IPS DF 6.9 (cell line): ENCODE data around the gene TRIM44.
"Not testable (repeated sequence)": the region's sequence is repeated elsewhere in the genome, so short reads cannot be mapped to it uniquely, and the experiment has no call there.

Experiments used
- DNase-seq: peaks from one replicate; pipeline ENCODE4 v3.0.0-alpha.2; 2013; ENCODE audit warnings: low read depth, low spot score
- H3K27ac ChIP-seq: one replicate; pipeline ENCODE4 v1.5.1; 2013; ENCODE audit warnings: low read length, control low read depth
- H3K27me3 ChIP-seq: 2 replicates; pipeline ENCODE4 v1.6.1; 2013; ENCODE audit warnings: mild to moderate bottlenecking, low read length; ENCODE audit not compliant: control insufficient read depth, insufficient read depth
- H3K36me3 ChIP-seq: 2 replicates; pipeline ENCODE4 v1.6.1; 2013; ENCODE audit warnings: low read length; ENCODE audit not compliant: control insufficient read depth, insufficient read depth
- H3K4me1 ChIP-seq: 2 replicates; pipeline ENCODE4 v1.6.1; 2013; ENCODE audit warnings: low read length; ENCODE audit not compliant: control insufficient read depth, insufficient read depth
- H3K4me3 ChIP-seq: 2 replicates; pipeline ENCODE4 v1.5.1; 2013; ENCODE audit warnings: mild to moderate bottlenecking, low read length
- H3K9me3 ChIP-seq: 2 replicates; pipeline ENCODE4 v1.6.1; 2013; ENCODE audit warnings: low read length, inconsistent platforms; ENCODE audit not compliant: control insufficient read depth, insufficient read depth
- WGBS: extraction: QIAGEN DNeasy Blood & Tissue Kit; methylation state at CpG from one replicate; pipeline ENCODE4 v1.1.7; 2013; ENCODE audit warnings: mixed read lengths, missing lambda C conversion rate; ENCODE audit not compliant: insufficient read length, insufficient coverage; 5-methylcytosine and 5-hydroxymethylcytosine counted together

TRIM44 gene

GRCh38 chr11:35777241-35777640 is 114.7 kb downstream of the TRIM44 start:
- no CpG with 5 or more reads among the region's 3 CpGs for WGBS
- not testable (repeated sequence) for H3K4me3 ChIP-seq, DNase-seq, H3K4me1 ChIP-seq, H3K9me3 ChIP-seq, H3K27me3 ChIP-seq, H3K36me3 ChIP-seq, H3K27ac ChIP-seq

- H3K4me1 ChIP-seq, DNase-seq, H3K27me3 ChIP-seq, H3K27ac ChIP-seq, H3K4me3 ChIP-seq, H3K9me3 ChIP-seq, H3K36me3 ChIP-seq: not testable (repeated sequence)
- no CpG with 5 or more reads among the region's 8 CpGs for WGBS
Measured at GRCh38 chr11:35778943-35779342, 116.4 kb downstream of the TRIM44 start.

GRCh38 chr11:35779409-35779808 is 116.8 kb downstream of the TRIM44 start:
- H3K27me3 ChIP-seq: no peaks in the 10 kb centered on the region
- H3K36me3 ChIP-seq: no peaks in the 10 kb centered on the region
- no peak overlapping the region for H3K4me3 ChIP-seq
- H3K27ac ChIP-seq: no peak overlapping the region
- H3K9me3 ChIP-seq: no peaks in the 10 kb centered on the region
- whole genome bisulfite sequencing: no CpG with 5 or more reads among the region's 5 CpGs
- DNase-seq: no peak
- H3K4me1 ChIP-seq: no peaks in the 10 kb centered on the region

- DNase-seq: no peak
- WGBS: no CpG with 5 or more reads among the region's 7 CpGs
- Histone ChIP-seq H3K9me3 (no peaks in the 10 kb centered on the region), H3K4me1 (no peaks in the 10 kb centered on the region), H3K36me3 (no peaks in the 10 kb centered on the region), H3K27me3 (no peaks in the 10 kb centered on the region), H3K4me3 (no peak overlapping the region), H3K27ac (no peak overlapping the region)
Measured at GRCh38 chr11:35780951-35781860, 118.6 kb downstream of the TRIM44 start.

GRCh38 chr11:35781861-35782470 is 119.4 kb downstream of the TRIM44 start:
- Histone ChIP-seq H3K4me3 (no peak overlapping the region), H3K9me3 (no peaks in the 10 kb centered on the region), H3K27me3 (no peaks in the 10 kb centered on the region), H3K27ac (no peak overlapping the region), H3K36me3 (no peaks in the 10 kb centered on the region), H3K4me1 (no peaks in the 10 kb centered on the region)
- DNase-seq: no peak
- WGBS: no CpG with 5 or more reads among the region's 3 CpGs

- H3K4me3 ChIP-seq: no peak overlapping the region
- no peaks in the 10 kb centered on the region for H3K36me3 ChIP-seq
- no peaks in the 10 kb centered on the region for H3K9me3 ChIP-seq
- no peaks in the 10 kb centered on the region for H3K4me1 ChIP-seq
- H3K27me3 ChIP-seq: no peaks in the 10 kb centered on the region
- H3K27ac ChIP-seq: no peak overlapping the region
- WGBS: no CpG with 5 or more reads among the region's 3 CpGs
- no peak for DNase-seq
Measured at GRCh38 chr11:35783809-35784208, 121.2 kb downstream of the TRIM44 start.

- no peak for DNase-seq
- no peak overlapping the region for H3K4me3 ChIP-seq
Measured at GRCh38 chr11:35784699-35785098, 122.1 kb downstream of the TRIM44 start.

GRCh38 chr11:35785287-35786167 is 123.0 kb downstream of the TRIM44 start:
- no CpG with 5 or more reads among the region's 4 CpGs for WGBS
- Histone ChIP-seq H3K36me3 (no peaks in the 10 kb centered on the region), H3K4me1 (no peaks in the 10 kb centered on the region), H3K4me3 (no peak overlapping the region), H3K27ac (no peak overlapping the region), H3K9me3 (no peaks in the 10 kb centered on the region), H3K27me3 (no peaks in the 10 kb centered on the region)
- DNase-seq: no peak

More at GRCh38 chr11:35784699-35785098, 122.1 kb downstream of the TRIM44 start:
- H3K36me3 ChIP-seq: no peaks in the 10 kb centered on the region
- no peaks in the 10 kb centered on the region for H3K27me3 ChIP-seq
- H3K27ac ChIP-seq: no peak overlapping the region
- no peaks in the 10 kb centered on the region for H3K4me1 ChIP-seq
- H3K9me3 ChIP-seq: no peaks in the 10 kb centered on the region

GRCh38 chr11:35786188-35786587 is 123.6 kb downstream of the TRIM44 start:
- Histone ChIP-seq H3K4me3 (no peak overlapping the region), H3K4me1 (no peaks in the 10 kb centered on the region), H3K27ac (no peak overlapping the region), H3K27me3 (no peaks in the 10 kb centered on the region), H3K9me3 (no peaks in the 10 kb centered on the region), H3K36me3 (no peaks in the 10 kb centered on the region)
- no peak for DNase-seq

GRCh38 chr11:35787013-35787504 is 124.5 kb downstream of the TRIM44 start:
- no peak overlapping the region for H3K4me3 ChIP-seq
- no peak overlapping the region for H3K27ac ChIP-seq
- H3K27me3 ChIP-seq: no peaks in the 10 kb centered on the region
- no peak for DNase-seq
- no peaks in the 10 kb centered on the region for H3K36me3 ChIP-seq
- no CpG with 5 or more reads among the region's 7 CpGs for WGBS
- no peaks in the 10 kb centered on the region for H3K4me1 ChIP-seq
- no peaks in the 10 kb centered on the region for H3K9me3 ChIP-seq
